Left cardiac atrium (tissue), 4 donors: Measurements from ENCODE around the gene NUDT21. TPM values are rescaled to one million over a fixed set of nuclear protein-coding genes. Genes with fewer than 3 reads are reported as not detected.
"Not testable (repeated sequence)": the region's sequence is repeated elsewhere in the genome, so short reads cannot be mapped to it uniquely, and the experiment has no call there.

Experiments
- ATAC-seq, 2 donors: fragments of 200-7000 bp; cut with Tn5 transposase; one replicate each; pipeline ENCODE4 v1.9.1; 2020; ENCODE audit warnings: mild to moderate bottlenecking in 2 of 2, moderate library complexity in 2 of 2
- DNase-seq: peaks from one replicate; pipeline ENCODE4 v3.0.0-alpha.2; 2020
- intact Hi-C, 2 donors: fragments of 100-400 bp; cut with DNase I; formaldehyde crosslinking; loops; one replicate each; pipeline versions ENCODE4 v1.14.1 to v1.15.1; 2022 to 2023
- long read RNA-seq: library from polyadenylated mRNA; unstranded; transcript quantifications from one replicate; pipeline ENCODE4 v2.0.0, GENCODE V29; 2021
- total RNA-seq, 2 donors: library from RNA; stranded (reverse); fragmentation: NEBNext Ultra II Directional; extraction: Animal tissue kit (Norgen Biotek cat#: 25700); gene quantifications; one replicate each; pipeline ENCODE4 v1.2.1, GENCODE V29; 2021
- donor health status: DM: no; HTN: yes; CAD: no.
- donor health status: DM: no; HTN: yes; CAD: no; lungs with severe emphysema.
- donor health status: DM: yes; HTN: yes; CAD: no.
- donor health status: Dilated cardiomyopathy.

The NUDT21 gene
- total RNA-seq, result 10 to 100 TPM; 66.2 to 77.8 TPM
- long read RNA-seq, full-length matches to known transcripts, result 68 of 70 reads
- long read RNA-seq, partial matches to known transcripts, result 0 of 70 reads
- long read RNA-seq, other reads (novel, unspliced or antisense), result 2 of 70 reads

- peak; percentile 99 to 100 for ATAC-seq
- intact Hi-C loops, result no loop called here
- peak; percentile 94 for DNase-seq
These were observed at the start of gene NUDT21, which contains the start of gene OGFOD1 for GRCh38 chr16:56450986-56451752. Gene NUDT21, minus strand, starts transcription at chr16:56451332. Its CDS starts 130 bp downstream, at chr16:56451202. Gene OGFOD1, plus strand, starts transcription at chr16:56451554. Its CDS starts 59 bp downstream, at chr16:56451613.

- no peak for ATAC-seq
These were observed 42.7 kb upstream of the NUDT21 start for GRCh38 chr16:56493815-56494214.

GRCh38 chr16:56493126-56493525 lies 42.0 kb upstream of the NUDT21 start:
- intact Hi-C loops, result no loop called here
- no peak for DNase-seq
- no peak for ATAC-seq

More at GRCh38 chr16:56493815-56494214, 42.7 kb upstream of the NUDT21 start:
- no peak for DNase-seq
- intact Hi-C loops, result no loop called here

GRCh38 chr16:56491657-56492261 lies 40.6 kb upstream of the NUDT21 start:
- intact Hi-C loops, result no loop called here
- DNase-seq, result no peak
- ATAC-seq, result no peak

- intact Hi-C loops, DNase-seq, ATAC-seq: not testable (repeated sequence)
These were observed 37.7 kb upstream of the NUDT21 start for GRCh38 chr16:56488868-56489267.

GRCh38 chr16:56488035-56488434 lies 36.9 kb upstream of the NUDT21 start:
- DNase-seq (no peak), ATAC-seq (no peak)
- intact Hi-C loops, result no loop called here

GRCh38 chr16:56483394-56483793 lies 32.3 kb upstream of the NUDT21 start:
- ATAC-seq (no peak), DNase-seq (no peak)
- intact Hi-C loops, result no loop called here

- intact Hi-C loops, result no loop called here
- DNase-seq (no peak), ATAC-seq (no peak)
These were observed 31.6 kb upstream of the NUDT21 start for GRCh38 chr16:56482683-56483236.

- intact Hi-C loops, result no loop called here
- DNase-seq, result no peak
- ATAC-seq, result peak in 1 of 2 donors; percentile 65
These were observed 30.5 kb upstream of the NUDT21 start for GRCh38 chr16:56481468-56482122.

GRCh38 chr16:56480776-56481467 lies 29.8 kb upstream of the NUDT21 start:
- intact Hi-C loops, result no loop called here
- ATAC-seq (no peak), DNase-seq (no peak)

- intact Hi-C loops, result no loop called here
- ATAC-seq (no peak), DNase-seq (no peak)
These were observed 28.3 kb upstream of the NUDT21 start for GRCh38 chr16:56479469-56479868.

GRCh38 chr16:56478281-56479049 lies 27.3 kb upstream of the NUDT21 start:
- DNase-seq, result no peak
- intact Hi-C loops, result no loop called here
- no peak for ATAC-seq

GRCh38 chr16:56477096-56477878 lies 26.2 kb upstream of the NUDT21 start:
- peak in 1 of 2 donors; percentile 95 for ATAC-seq
- no peak for DNase-seq
- intact Hi-C loops, result no loop called here

GRCh38 chr16:56475201-56475600 lies 24.1 kb upstream of the NUDT21 start:
- no peak for DNase-seq
- intact Hi-C loops, result no loop called here
- ATAC-seq, result no peak

- intact Hi-C loops, result no loop called here
- no peak for DNase-seq
- no peak for ATAC-seq
These were observed 19.5 kb upstream of the NUDT21 start for GRCh38 chr16:56470666-56471065.

GRCh38 chr16:56470232-56470631 lies 19.1 kb upstream of the NUDT21 start:
- ATAC-seq (no peak), DNase-seq (no peak)
- intact Hi-C loops, result no loop called here

GRCh38 chr16:56469748-56470147 lies 18.6 kb upstream of the NUDT21 start:
- intact Hi-C loops, result no loop called here
- no peak for DNase-seq
- ATAC-seq, result no peak

- intact Hi-C loops, result no loop called here
- ATAC-seq, result no peak
- DNase-seq, result no peak
These were observed 17.7 kb upstream of the NUDT21 start for GRCh38 chr16:56468800-56469199.
